A549 treated with Hydrocortisone at 1 μM for 4 hours (cell line): ENCODE measurements around the gene CACNG3. TPM values are rescaled to one million over a fixed set of nuclear protein-coding genes. Genes with fewer than 3 reads are reported as not detected.

ENCODE experiments used
- total RNA-seq: library from RNA; stranded (reverse); fragments of 200-300 nt; extraction: Qiagen RNA extraction; gene quantifications from 5 replicates; pipeline ENCODE4 v1.2.3, GENCODE V29; 2022

Gene CACNG3
- total RNA-seq, result not detected in 5 replicates

DNA sequence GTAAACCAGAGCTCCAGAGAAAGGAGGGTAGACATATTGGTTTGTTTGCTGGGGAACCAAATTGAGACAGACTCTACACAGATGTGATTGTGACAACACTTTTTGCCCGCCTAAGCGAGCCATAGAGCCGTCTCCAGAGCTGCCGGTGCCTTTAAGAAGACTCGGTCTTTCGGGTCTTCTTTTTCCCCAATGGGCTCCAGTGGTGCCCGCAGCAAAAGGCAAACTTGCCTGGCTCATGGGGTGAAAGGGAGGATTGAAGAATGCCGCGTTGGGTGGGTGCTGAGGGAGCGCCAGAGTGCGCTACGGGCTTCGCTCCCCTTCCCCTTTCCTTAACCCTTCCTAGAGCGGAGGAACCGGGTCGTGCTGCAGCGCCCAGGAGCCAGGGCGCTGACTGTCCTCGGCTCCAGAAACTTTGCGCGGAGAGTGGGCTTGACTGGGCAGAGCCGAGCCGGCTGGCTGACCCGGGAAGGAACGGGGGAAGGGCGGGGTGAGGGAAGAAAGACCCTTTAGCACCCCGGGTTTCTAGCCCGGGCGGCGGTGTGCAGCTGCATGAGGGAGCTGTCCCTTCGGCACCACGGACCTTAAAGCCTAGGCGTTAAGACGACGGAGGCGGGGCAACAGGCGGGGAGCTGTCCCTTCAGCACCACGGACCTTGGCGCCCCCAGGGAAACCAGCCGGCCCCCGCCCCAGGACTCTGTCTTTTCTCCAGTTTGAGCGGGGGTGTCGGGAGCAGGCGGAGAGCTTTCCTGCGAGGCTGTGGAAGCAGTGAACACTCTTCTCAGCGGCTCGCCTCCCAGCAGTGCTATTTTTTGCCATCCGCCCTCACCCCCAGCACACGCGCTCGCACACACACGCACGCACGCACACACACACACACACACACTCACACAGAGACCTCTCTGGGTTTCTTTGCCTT, at the start of gene CACNG3:
Gene CACNG3, plus strand, starts transcription at position 880 of the 916 bp plus-strand sequence. CDS start 420 bp downstream, outside the sequence.

